Activated T-cell treated with anti-CD3 and anti-CD28 coated beads for 24 hours (primary cell): ENCODE measurements around the gene RELN.

ENCODE experiments used
- DNase-seq: peaks from one replicate; pipeline ENCODE4 v3.0.0-alpha.2; 2020; ENCODE audit warnings: low read depth

RELN gene

DNA sequence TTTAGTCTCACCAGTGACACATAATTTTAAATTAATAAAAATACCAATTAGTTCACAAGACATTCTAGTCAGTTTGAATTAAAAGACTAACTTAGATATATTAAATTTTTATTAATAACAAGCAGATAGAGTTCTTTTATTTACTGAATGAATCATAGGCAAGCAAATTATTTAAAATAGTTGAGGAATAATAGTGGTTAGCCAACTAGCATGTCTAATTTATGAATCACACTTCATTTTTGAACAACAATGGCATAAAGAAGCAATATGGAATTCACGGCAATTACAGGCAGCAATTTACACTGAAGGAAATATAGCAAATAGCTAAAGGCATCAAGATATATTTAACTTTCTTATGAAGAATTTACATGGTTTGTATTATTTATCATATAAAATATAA, 356.5 kb downstream of the RELN start:
- no peak for DNase-seq

DNA sequence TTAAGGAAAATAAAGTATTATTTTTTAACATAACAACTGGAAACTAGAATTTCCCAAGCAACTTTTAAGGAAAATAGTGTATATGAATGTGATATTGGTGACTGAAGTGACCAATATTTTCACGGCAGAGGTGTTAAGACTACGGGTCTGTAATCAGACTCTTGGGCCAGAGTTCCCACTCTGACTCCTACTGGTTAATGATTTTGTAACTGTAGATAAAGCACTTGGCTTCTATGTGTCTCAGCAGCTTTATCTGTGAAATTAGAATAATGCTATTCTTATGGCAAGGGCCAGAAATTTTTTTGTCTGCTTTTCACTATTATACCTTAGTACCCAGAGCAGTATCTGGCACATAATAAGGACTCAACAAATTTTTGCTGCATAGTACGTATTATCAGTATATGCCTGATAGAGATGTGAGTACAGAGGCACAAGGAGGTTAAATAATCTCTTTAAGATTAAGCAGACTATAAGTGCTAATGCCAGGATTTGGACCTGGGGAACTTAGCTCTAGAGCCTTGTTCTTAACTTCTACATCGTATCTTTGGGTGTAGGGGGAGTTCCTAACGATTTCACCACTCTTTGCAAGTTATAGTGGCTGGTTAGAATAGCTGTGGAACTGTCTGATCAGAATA, 357.3 kb downstream of the RELN start:
- no peak for DNase-seq

DNA sequence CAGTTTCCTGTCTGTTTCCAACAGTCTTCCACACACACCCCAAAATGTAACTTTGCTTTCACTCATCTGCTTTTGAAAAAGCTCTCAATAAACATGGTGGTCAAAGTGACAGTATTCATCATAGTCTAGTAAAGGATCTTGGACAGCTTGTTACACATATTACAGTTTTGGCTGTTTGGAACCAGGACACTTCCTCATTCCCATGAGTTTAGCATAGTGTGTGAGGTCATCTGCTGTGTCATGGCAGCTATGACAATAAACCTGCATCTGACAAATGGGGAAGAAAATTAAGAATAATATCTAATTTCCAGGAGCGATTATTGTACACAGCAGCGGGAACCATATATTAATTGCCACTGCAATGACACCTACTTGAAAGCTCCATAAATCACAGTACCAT, 359.1 kb downstream of the RELN start:
- DNase-seq: no peak

DNA sequence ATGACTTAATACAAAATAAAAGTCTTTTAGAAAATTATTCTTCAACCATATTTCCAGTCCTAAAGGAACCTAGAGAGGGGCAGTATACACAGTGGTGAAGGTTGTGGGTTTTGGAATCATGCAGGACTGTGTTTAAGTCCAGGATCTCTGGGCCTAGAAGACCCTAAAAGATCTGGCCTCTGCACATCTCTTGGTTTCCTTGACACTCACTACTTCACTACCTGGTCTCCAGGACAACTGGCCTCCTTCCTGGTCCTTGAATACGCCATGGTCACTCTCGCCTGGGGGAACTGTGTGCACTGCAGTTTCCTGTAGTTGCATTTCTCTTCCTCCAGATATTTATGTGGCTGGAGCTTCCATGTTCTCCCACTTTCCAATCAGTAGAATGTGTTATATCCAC, 360.7 kb downstream of the RELN start:
- no peak for DNase-seq

DNA sequence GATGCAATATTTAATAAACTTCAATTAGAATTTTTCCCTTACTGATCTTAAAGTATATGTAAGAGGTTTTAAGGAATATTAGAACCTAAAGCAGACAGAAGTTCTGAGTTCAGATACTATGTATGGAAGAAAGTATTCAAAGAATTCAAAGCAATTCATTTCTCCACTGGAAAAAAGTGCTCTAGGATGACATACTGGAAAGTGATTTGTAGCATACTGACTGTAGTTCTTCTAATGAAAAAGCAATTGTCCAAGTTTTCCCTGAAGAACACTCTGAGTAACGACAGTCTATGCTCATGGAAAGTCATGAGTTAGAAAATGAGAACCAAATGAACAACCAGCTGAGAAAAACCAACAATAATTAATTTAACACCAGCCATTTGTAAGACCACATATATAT, 362.7 kb downstream of the RELN start:
- DNase-seq: no peak

DNA sequence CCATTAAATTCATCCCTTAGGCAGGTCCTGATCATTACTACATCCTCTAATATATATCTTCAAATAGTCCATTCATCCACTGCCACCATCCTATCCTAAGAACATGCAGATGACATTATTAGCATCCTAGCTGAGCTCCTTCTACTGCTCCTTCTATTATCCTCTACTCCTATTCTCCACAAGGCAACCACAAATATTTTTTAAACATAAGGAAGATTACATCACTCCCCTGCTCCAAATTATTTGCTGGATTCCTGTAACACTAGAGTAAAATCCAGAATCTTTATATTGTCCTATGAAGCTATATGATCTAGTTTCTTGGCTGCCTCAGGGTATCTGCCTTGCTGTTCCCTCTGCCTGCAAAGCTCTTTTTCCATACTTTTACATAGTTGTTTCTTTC, 367.2 kb downstream of the RELN start:
- DNase-seq: no peak

DNA sequence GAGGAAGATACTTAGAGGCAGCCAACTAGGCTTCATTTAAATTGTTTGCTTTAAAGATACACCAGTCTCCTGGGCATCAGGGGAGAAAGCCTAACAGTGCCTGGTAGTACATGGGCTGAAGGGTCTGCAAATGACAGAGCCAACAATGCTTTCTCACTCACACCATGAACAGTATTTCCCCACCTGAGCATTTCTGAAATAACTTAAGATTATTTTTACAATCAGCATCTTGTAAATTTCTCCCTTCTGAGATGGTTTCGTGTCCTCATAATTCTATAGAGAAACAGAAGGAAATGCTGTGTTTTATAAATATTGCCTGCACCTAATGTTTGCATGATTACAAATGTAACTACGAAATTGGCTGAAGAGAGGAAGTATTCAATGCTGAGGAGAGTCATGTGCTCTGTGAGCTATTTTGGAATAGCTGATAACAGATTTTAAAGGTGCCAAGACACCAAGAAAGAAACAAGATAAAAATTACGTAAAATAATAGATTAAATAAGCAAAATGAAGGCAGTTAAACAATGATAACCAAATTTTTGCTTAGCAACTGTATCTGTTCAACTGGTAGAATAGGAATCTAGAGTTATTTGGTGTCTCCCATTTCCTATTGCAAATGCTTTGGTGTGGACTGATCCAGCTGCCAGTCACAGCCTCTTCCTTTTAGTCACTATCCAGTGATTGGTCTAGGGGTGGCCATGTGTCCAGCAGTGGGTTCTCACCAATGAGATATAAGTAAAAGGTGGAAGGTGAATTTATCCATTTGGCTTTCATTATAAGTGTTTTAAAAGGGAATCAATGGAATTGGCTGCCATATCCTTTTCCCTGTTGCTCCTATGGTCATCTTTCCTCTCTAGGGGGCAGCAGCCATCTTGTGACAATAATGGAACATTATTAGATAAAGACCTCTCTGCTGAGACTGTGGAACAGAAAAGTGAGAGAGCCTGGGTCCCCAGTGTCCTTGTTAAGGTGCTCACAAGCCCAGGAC, 375.5 kb downstream of the RELN start:
- no peak for DNase-seq

DNA sequence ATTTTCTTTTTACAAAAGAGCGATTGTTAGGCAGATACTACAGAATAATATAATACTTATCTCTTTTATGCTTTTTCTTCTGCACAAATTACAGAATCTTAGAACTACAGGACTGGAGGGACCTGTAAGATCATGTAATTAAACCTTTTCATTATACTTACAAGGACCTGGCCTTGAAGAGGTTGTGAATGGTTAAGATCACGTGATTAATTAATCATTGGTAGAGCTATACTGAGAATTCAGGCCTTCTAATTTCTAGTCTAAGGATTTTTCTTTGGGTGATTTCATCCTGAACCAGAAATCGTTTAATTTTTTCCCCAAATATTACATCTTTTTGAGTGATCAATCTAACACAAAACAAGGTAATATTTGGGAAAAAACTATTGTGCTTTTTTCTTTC, 379.7 kb downstream of the RELN start:
- DNase-seq: no peak

DNA sequence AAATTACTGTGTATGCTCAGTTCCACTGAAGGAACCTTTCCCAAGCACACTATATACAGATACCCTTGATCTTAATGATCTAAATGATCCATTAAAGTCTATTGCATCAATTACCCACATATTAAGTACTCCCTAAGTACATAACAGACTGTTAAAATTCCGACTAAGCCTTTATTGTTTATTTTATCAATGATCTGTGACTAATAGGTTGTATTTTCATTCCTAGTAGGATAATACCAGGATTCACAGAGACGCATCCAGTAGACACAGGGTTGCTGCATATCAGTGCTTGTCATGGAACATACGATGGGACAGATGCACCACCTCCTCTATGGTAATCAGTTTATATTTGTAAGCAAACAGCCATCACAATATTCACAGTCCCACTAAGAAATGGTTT, 383.8 kb downstream of the RELN start:
- DNase-seq: no peak

DNA sequence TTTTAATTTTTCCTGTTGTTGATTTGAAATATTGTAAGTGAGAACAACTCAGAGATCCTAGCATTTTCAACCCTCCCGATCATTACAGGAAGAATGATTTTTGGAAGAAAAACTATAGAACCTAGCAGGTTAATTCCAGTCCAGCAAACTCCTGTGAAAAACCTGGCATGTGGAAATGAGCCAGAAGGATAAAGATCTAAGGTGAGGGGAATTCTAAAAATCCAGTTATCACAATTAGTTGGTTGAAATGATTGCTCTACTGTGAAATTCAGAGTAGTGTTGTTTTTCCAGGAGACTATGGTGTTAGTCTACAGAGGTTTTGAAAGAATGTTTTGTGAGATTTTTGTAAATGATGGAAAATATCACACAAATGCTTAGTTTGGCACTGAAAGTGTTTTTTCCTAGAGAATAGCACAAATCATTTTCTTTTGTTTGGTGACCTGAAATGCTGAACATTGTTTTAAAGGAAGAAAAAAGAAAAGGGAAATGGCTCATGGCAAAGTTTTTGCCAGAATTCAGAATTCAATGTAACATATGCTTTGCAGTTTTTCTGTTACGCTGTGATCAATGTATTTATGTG, 391.0 kb downstream of the RELN start:
- DNase-seq: no peak

DNA sequence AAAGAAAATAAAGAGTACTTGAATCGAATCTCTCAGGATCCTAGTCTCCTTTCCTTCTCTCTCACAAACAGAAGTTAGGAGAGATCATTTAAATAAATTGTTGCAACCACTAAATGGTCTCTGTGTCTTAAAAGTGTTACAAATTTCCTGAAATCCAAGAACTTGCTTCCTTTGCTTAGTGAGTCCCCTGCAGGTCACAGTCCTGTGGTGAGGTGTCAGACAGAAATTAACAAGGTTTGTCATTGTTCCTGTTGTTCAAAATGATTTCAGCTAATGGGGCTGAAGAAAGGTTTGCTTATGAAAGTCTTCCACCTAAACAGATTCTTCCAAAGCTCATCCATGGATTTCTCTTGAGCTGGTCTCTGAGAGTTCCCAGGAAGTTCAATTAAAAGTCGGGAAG, 391.9 kb downstream of the RELN start:
- DNase-seq: no peak

DNA sequence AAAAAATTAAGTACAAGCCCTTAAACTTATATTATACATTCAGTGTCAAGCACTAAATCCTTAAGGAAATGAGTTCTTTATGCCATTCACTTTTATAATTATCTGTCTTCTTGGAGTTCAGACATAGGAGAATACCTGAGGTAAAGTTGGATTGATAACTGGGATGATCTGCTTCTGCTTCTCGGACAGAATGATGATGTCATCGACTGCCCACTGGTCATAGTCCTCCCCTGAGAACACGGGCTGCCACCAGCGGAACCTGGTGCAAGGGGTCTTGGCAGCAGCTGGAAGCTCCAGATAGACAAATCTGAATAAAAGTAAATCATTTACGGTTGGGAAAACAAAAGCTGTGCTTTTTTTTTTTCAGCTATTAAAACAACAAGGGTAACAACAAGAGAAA, 395.3 kb downstream of the RELN start:
- DNase-seq: no peak

DNA sequence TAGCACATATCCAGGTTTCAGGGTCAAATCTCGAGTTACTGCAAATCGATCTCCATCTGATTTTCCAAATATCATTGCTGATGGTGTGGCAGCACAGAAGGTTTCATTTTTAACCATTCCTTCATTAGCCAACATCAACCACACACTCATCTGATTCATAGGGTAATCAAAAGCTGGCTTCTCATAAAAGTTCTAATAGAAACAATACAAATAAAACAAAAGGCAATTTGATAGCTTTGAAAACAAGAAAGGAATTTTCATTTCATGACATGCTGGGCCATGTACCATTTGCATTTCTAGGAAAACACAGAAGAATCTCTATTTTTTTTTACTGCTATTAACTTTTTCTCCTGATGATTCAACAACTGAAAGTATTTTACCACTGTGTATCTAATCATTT, 395.8 kb downstream of the RELN start:
- DNase-seq: no peak

DNA sequence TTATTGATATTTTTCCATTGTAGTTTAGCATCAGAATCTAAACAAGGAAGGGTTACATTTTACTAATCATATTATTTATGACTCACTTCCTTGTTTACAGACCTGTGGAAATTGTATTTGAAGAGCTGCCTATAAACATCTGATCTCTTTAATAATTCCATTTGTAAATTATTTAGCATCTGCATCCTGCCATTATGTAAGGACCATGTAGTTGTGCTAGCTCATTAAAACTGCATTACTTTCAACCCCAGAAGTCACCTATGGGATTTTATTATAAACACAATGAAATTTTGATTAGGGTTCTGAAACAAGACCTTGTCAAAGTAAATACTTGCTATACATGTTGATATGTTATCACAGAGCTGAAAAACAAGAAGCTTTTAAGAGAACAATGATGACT, 396.6 kb downstream of the RELN start:
- DNase-seq: no peak

DNA sequence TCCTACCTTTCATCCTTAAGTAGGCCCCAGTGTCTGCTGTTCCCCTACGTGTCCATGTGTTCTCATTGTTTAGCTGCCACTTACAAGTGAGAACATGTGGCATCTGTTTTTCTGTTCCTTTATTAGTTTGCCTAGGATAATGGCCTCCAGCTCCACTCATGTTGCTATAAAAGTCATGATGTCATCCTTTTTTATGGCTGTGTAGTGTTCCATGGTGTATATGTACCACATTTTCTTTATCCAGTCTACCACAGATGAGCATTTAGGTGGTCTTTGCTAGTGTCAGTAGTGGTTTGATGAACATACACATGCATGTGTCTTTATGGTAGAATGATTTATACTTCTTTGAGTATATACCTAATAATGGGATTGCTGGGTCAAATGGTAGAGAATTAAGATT, 397.3 kb downstream of the RELN start:
- DNase-seq: no peak

DNA sequence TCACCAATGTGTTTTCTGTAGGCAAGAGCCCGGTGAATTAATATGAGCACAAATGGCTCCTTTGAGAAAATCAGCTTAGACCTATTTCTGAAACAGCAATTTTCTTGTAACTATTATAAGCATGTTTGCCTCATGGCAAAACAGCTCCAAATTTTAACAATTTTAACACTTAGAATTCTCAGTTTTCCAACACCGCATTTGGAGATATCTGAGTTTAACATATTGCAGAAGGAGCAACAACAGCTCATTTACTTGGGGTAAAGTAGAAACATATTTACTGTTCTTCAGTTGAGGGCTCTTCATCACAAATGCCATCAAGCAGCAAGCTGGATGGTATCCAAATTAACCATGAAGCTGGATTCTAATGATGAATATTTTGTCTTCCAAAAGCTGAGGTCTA, 409.4 kb downstream of the RELN start:
- no peak for DNase-seq

DNA sequence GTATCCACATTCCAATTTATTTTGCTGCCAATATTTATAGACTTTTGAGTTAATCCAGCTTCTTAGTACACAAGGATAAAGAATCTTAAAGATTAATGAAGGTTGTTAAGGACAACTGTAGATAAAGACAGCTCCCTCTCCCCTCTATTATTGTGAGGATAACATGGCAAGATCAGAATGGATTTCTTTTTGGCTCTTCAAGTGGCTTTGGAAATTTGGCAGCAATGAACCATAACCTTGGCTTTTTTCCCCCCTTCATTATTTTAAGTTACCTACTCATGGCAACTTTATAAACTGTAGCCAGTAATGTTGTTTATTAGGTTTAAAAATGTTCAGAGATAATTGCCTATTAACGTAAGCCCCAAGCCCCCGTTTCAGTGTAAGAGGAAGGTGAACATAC, 412.4 kb downstream of the RELN start:
- no peak for DNase-seq

DNA sequence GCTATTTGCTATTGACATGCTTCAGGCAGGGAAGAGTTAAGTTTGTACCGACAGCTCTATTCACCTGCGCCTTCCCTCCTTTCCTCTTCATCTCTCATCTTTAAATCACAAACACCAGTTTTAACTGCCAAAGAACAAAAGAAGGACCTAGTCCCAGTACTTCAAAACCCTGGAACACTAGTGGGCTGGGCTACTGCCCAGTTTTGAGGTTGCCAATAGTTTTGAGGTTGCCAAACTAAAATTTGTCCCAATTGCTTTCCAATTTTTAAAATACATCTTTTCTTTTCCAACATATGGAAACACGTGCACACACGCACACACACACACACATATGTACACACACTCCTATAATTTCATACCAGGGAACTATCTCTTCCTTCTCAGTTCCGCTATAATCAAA, 412.8 kb downstream of the RELN start:
- DNase-seq: no peak

DNA sequence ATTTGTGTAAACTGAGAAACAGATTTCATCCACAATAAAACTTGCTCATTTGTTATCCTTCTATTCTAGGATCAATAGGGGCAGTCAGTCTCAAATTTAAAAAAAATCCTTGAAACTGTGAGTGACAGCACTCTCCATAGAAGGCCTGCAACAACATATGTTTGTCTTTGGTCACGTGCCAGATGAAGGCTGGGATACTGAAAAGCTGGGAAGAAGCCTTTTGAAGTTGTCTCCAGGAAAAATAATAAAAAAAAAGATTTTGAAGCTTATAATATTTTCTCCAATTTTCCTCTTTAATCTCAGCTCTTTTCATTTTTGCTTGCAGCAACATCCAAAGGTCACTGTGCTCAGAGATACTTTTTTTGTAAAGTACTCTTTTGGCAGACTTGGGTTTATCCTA, 414.9 kb downstream of the RELN start:
- no peak for DNase-seq

DNA sequence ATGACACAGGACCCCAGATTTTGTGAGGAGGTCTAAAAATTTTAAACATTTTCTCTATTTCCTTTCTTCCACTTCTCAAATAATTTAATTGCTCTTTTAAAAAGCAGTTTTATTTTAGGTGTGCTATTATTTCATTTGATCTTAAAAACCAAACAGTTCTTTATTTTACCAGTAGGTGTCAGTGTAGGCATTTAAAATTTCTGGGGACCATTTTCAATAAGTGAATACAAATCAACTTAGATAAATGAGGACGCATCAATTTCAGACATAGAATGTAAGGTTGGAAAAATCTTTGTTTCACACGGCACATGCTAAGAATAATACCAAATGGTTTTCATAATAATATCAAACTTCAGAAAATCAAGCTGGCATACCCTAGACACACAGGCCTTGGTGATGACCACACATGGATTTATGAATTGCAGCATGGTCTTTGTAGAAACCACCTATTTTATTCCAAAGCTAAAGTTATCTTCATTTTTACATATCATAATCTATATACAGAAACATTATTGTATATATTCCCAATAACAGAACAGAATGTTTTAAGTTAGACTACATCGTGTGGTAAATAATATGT, 415.9 kb downstream of the RELN start:
- no peak for DNase-seq

DNA sequence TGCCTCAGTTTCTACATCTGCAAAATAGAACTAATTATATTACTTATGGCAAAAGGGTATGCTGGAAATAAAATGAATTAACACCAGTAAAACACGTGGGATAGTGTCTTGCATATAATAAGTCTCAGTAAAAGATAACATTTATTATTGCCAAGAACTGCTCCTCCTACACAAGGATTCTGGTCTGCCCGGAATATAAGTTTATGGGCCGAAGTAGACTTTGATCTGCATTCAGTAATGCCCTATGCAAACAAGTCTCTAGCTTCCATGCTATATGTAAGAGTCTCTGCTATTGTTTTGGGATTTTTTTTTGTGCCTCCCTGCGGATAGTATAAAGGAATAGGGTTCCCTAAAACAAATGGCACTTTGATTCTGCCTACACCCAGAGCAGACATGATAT, 417.9 kb downstream of the RELN start:
- no peak for DNase-seq

DNA sequence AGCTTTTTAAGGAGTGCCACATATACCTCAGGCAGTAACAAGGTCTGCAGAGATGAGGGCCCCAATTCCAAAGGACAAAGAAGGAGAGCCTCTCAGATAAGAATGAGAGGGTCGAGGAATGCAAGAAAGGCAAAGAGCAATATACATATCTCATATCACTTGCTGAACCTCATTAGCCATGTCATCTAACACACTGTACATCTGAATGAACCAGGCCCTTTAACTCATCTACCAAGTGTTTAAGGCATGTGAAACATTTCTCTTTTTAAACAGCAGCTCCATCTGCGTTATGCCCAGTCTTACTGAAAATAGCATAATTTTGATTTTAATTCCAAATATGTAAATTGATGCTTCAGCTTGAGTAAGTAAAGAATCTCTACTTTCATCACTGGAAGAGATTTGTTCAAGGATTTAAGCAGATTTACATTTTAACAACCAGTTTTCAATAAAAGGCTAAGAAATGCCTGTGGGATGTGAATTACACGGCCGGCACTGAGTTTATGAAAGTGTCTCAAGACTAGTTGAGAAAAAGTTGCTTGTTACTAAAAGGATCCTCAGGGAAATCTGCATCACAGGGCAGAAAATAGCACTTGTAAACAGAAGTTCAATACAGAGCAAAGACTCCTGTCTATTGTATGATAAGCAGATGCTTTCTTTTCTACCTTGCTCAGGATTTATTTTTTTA, 419.7 kb downstream of the RELN start:
- no peak for DNase-seq
